GM21526 (cell line): ENCODE measurements around the gene FARP1.
A peak's percentile ranks its signal among the peaks of the same experiment; 100 is the strongest.

Source experiments
- ATAC-seq: cut with Tn5 transposase; IDR thresholded peaks from one replicate; pipeline ENCODE4 v1.9.1; 2021; ENCODE audit warnings: moderate library complexity; ENCODE audit not compliant: unreplicated experiment, low FRiP score

Gene FARP1

GRCh38 chr13:98468361-98468760, 325.5 kb downstream of the FARP1 start:
- ATAC-seq: no peak

- ATAC-seq: no peak
Observed at GRCh38 chr13:98468929-98469328, 326.0 kb downstream of the FARP1 start.

- ATAC-seq: no peak
Observed at GRCh38 chr13:98470920-98471319, 328.0 kb downstream of the FARP1 start.

- ATAC-seq: no peak
Observed at GRCh38 chr13:98471934-98472333, 329.0 kb downstream of the FARP1 start.

GRCh38 chr13:98473135-98473787, 330.4 kb downstream of the FARP1 start:
- ATAC-seq: no peak

GRCh38 chr13:98473788-98474144, 330.9 kb downstream of the FARP1 start:
- ATAC-seq: no peak

- no peak for ATAC-seq
Observed at GRCh38 chr13:98474292-98474691, 331.4 kb downstream of the FARP1 start.

- ATAC-seq: no peak
Observed at GRCh38 chr13:98474761-98475160, 331.9 kb downstream of the FARP1 start.

- no peak for ATAC-seq
Observed at GRCh38 chr13:98475522-98475921, 332.6 kb downstream of the FARP1 start.

GRCh38 chr13:98476106-98476505, 333.2 kb downstream of the FARP1 start:
- peak; percentile 28 for ATAC-seq

GRCh38 chr13:98476538-98476966, 333.7 kb downstream of the FARP1 start:
- peak; percentile 96 for ATAC-seq

GRCh38 chr13:98478189-98479129, 335.6 kb downstream of the FARP1 start:
- no peak for ATAC-seq

GRCh38 chr13:98479496-98480003, 336.7 kb downstream of the FARP1 start:
- ATAC-seq: no peak

GRCh38 chr13:98480915-98481877, 338.3 kb downstream of the FARP1 start:
- peak; percentile 37 for ATAC-seq

GRCh38 chr13:98482476-98483444, 339.9 kb downstream of the FARP1 start:
- ATAC-seq: no peak

- no peak for ATAC-seq
Observed at GRCh38 chr13:98483601-98484288, 340.9 kb downstream of the FARP1 start.

- no peak for ATAC-seq
Observed at GRCh38 chr13:98484289-98485219, 341.7 kb downstream of the FARP1 start.

- no peak for ATAC-seq
Observed at GRCh38 chr13:98485561-98485960, 342.7 kb downstream of the FARP1 start.
